Stimulated activated naive CD8-positive, alpha-beta T cell treated with anti-CD3 and anti-CD28 coated beads, Interleukin-15, Interleukin-2, amounts not matched to agents 100 U/mL and 50 U/mL, for 24 hours (primary cell): Measurements from ENCODE around the gene CLCN7.

ENCODE experiments used
- ATAC-seq: fragments of 150-1000 bp; cut with Tn5 transposase; one replicate; pipeline ENCODE4 v1.10.0; 2021
- DNase-seq: peaks from one replicate; pipeline ENCODE4 v3.0.0; 2021

CLCN7 gene

GRCh38 chr16:1403036-1403435 lies 71.8 kb downstream of the CLCN7 start:
- DNase-seq (no peak), ATAC-seq (no peak)

GRCh38 chr16:1401758-1402154 lies 73.1 kb downstream of the CLCN7 start:
- DNase-seq (no peak), ATAC-seq (no peak)

- ATAC-seq (no peak), DNase-seq (no peak)
Observed at GRCh38 chr16:1401061-1401757, 73.6 kb downstream of the CLCN7 start.

- ATAC-seq, result no peak
Observed at GRCh38 chr16:1398826-1399581, 75.8 kb downstream of the CLCN7 start.

GRCh38 chr16:1398351-1398750 lies 76.5 kb downstream of the CLCN7 start:
- ATAC-seq (no peak), DNase-seq (no peak)

More at GRCh38 chr16:1398826-1399581, 75.8 kb downstream of the CLCN7 start:
- no peak for DNase-seq

- no peak for ATAC-seq
- no peak for DNase-seq
Observed at GRCh38 chr16:1397779-1398178, 77.0 kb downstream of the CLCN7 start.

- ATAC-seq (no peak), DNase-seq (no peak)
Observed at GRCh38 chr16:1395444-1396031, 79.3 kb downstream of the CLCN7 start.
